ENCODE measurements around the gene RAPGEF2. TPM values are rescaled to one million over a fixed set of nuclear protein-coding genes. Genes with fewer than 3 reads are reported as not detected.
"Not testable (repeated sequence)": the region's sequence is repeated elsewhere in the genome, so short reads cannot be mapped to it uniquely, and the experiment has no call there.

The RAPGEF2 gene
- total and polyA plus RNA-seq, 5 donors = 10.6 to 38.6 (median 38.1) TPM

DNA sequence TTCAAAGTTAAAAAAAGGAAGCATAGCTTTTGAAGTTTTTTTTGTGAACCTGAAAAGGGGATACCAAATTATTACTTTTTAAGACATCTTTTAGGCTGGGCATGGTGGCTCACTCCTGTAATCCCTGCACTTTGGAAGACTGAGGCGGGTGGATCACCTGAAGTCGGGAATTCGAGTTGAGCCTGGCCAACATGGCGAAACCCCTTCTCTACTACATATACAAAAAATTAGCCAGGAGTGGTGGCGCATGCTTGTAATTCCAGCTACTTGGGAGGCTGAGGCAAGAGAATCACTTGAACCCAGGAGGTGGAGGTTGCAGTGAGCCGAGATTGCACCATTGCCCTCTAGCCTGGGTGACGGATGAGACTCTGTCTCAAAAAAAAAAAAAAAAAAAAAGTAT lies 10.5 kb downstream of the RAPGEF2 start:
- intact Hi-C loops (cut with DNase I); H3K27me3 ChIP-seq (ENCODE audit: control insufficient read depth, insufficient read depth); DNase-seq; H3K4me3 ChIP-seq (ENCODE audit: low read length); H3K4me1 ChIP-seq (ENCODE audit: control insufficient read depth, insufficient read depth, low read length); H3K9me3 ChIP-seq (ENCODE audit: control insufficient read depth, low read length); ATAC-seq; H3K27ac ChIP-seq (ENCODE audit: low read length): not testable (repeated sequence)
- 97% methylated on average over 7 of the region's 7 CpGs for WGBS

DNA sequence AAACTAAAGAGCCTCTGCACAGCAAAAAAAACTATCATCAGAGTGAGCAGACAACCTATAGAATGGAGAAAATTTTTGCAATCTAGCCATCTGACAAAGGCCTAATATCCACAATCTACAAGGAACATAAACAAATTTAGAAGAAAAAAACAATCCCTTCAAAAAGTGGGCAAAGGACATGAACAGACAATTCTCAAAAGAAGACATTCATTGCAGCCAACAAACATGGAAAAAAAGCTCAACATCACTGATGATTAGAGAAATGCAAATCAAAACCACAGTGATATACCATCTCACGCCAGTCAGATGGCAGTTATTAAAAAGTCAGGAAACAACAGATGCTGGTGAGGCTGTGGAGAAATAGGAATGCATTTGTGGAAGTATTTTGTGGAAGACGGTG lies 13.2 kb downstream of the RAPGEF2 start:
- DNase-seq; H3K4me1 ChIP-seq (ENCODE audit: control insufficient read depth, insufficient read depth, low read length); H3K27ac ChIP-seq (ENCODE audit: low read length); intact Hi-C loops (cut with DNase I); H3K27me3 ChIP-seq (ENCODE audit: control insufficient read depth, insufficient read depth); H3K9me3 ChIP-seq (ENCODE audit: control insufficient read depth, low read length); ATAC-seq; H3K4me3 ChIP-seq (ENCODE audit: low read length): not testable (repeated sequence)
- 94% methylated on average over 2 of the region's 2 CpGs for WGBS

DNA sequence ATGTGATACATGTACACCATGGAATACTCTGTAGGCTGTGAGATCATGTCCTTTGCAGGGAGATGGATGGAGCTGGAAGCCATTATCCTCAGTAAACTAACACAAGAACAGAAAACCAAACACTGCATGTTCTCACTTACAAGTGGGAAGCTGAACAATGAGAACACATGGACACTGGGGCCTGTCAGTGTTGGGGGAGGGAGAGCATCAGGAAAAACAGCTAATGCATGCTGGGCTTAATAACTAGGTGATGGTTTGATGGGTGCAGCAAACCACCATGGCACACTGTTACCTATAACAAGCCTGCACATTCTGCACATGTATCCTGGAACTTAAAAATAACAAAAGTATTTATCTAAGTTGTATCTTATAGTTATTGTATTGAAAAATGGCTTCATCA lies 13.8 kb downstream of the RAPGEF2 start:
- intact Hi-C loops (cut with DNase I); DNase-seq; H3K4me3 ChIP-seq (ENCODE audit: low read length); ATAC-seq; H3K27ac ChIP-seq (ENCODE audit: low read length); H3K4me1 ChIP-seq (ENCODE audit: control insufficient read depth, insufficient read depth, low read length); H3K9me3 ChIP-seq (ENCODE audit: control insufficient read depth, low read length); H3K27me3 ChIP-seq (ENCODE audit: control insufficient read depth, insufficient read depth): not testable (repeated sequence)

DNA sequence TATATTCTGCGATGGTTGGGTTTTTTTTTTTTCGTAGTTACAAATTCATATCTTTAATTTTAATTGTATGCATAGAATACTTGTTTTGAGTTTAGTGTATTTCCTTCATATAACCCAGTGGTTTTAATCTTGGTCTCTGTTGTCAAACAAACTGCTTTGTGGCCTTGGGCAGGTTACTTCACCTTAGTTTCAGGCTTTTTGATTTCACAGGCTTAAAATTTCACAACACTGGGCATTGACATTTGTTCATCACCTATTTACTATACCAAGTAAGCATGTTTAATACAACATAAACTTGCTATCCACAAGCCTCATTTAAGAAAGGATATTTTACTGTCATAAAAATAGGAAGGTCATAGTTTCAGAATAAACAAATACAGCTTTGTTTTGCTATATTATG lies 14.7 kb downstream of the RAPGEF2 start:
- no peaks in the 10 kb centered on the region for H3K9me3 ChIP-seq (ENCODE audit: control insufficient read depth, low read length)
- WGBS = 84% methylated on average over 2 of the region's 2 CpGs
- no peak overlapping the region for H3K4me3 ChIP-seq (ENCODE audit: low read length)
- H3K4me1 ChIP-seq (ENCODE audit: control insufficient read depth, insufficient read depth, low read length) = peaks cover 3% of the 10 kb centered on the region
- intact Hi-C loops (cut with DNase I) = no loop called here
- no peak for ATAC-seq
- no peaks in the 10 kb centered on the region for H3K27me3 ChIP-seq (ENCODE audit: control insufficient read depth, insufficient read depth)
- no peak for DNase-seq
- H3K27ac ChIP-seq (ENCODE audit: low read length) = no peak overlapping the region

DNA sequence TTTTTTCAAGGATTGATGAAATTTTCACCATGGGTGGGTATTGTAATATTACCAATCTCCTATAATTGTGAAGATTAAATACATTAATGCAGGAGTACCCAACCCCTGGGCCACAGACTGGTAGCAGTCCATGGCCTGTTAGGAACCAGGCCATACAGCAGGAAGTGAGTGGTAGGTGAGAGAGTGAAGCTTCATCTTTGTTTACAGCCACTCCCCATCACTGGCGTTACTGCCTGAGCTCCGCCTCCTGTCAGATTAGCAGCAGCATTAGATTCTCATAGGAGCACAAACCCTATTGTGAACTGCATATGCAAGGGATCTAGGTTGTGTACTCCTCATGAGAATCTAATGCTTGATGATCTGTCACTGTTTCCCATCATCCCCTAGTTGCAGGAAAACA lies 15.1 kb downstream of the RAPGEF2 start:
- Histone ChIP-seq H3K4me1 (ENCODE audit: control insufficient read depth, insufficient read depth, low read length) (peaks cover 3% of the 10 kb centered on the region), H3K4me3 (ENCODE audit: low read length) (no peak overlapping the region), H3K27ac (ENCODE audit: low read length) (no peak overlapping the region), H3K9me3 (ENCODE audit: control insufficient read depth, low read length) (no peaks in the 10 kb centered on the region), H3K27me3 (ENCODE audit: control insufficient read depth, insufficient read depth) (no peaks in the 10 kb centered on the region)
- 71% methylated on average over 2 of the region's 2 CpGs for WGBS
- DNase-seq (no peak), ATAC-seq (no peak)
- intact Hi-C loops (cut with DNase I) = no loop called here

DNA sequence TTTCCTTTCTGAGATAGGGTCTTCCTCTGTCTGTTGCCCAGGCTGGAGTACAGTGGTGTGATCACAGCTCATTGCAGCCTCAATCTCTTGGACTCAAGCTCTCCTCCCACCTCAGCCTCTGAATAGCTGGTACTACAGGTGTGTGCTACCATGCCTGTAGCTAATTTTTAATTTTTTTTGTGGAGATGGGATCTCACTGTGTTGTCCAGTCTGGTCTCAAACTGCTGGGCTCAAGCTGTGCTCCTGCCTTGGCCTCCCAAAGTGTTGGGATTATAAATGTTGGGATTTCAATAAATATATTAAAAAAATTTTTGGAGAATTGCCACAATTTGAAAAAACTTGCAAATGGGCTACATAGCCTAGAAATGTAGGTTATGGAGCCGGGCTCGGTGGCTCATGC lies 18.5 kb downstream of the RAPGEF2 start:
- Histone ChIP-seq H3K27me3 (ENCODE audit: control insufficient read depth, insufficient read depth) (no peaks in the 10 kb centered on the region), H3K4me3 (ENCODE audit: low read length) (no peak overlapping the region), H3K27ac (ENCODE audit: low read length) (no peak overlapping the region), H3K9me3 (ENCODE audit: control insufficient read depth, low read length) (no peaks in the 10 kb centered on the region), H3K4me1 (ENCODE audit: control insufficient read depth, insufficient read depth, low read length) (peaks cover 3% of the 10 kb centered on the region)
- DNase-seq (no peak), ATAC-seq (no peak)
- intact Hi-C loops (cut with DNase I) = no loop called here
- 100% methylated on average over 2 of the region's 2 CpGs for WGBS

DNA sequence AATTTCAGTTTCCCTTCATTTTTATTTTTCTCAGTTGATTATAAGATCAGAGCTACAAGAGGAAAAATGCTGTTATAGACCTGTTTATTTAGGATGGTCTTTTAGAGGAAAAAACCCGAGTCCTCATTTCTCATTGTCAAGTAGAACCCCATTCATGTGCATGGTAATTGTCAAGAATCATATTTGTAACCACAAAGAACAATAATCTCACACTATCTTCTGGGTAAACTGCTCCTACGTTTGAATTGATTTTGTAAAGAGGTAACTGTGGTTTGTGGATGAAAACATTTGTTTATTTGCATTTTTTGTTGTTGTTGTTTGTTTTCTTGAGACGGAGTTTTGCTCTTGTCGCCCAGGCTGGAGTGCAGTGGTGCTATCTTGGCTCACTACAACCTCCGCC lies 23.8 kb downstream of the RAPGEF2 start:
- DNase-seq (no peak), ATAC-seq (no peak)
- Histone ChIP-seq H3K27me3 (ENCODE audit: control insufficient read depth, insufficient read depth) (no peaks in the 10 kb centered on the region), H3K9me3 (ENCODE audit: control insufficient read depth, low read length) (no peaks in the 10 kb centered on the region), H3K4me1 (ENCODE audit: control insufficient read depth, insufficient read depth, low read length) (no peaks in the 10 kb centered on the region), H3K27ac (ENCODE audit: low read length) (no peak overlapping the region), H3K4me3 (ENCODE audit: low read length) (no peak overlapping the region)
- intact Hi-C loops (cut with DNase I) = no loop called here
- WGBS = 90% methylated on average over 5 of the region's 5 CpGs

DNA sequence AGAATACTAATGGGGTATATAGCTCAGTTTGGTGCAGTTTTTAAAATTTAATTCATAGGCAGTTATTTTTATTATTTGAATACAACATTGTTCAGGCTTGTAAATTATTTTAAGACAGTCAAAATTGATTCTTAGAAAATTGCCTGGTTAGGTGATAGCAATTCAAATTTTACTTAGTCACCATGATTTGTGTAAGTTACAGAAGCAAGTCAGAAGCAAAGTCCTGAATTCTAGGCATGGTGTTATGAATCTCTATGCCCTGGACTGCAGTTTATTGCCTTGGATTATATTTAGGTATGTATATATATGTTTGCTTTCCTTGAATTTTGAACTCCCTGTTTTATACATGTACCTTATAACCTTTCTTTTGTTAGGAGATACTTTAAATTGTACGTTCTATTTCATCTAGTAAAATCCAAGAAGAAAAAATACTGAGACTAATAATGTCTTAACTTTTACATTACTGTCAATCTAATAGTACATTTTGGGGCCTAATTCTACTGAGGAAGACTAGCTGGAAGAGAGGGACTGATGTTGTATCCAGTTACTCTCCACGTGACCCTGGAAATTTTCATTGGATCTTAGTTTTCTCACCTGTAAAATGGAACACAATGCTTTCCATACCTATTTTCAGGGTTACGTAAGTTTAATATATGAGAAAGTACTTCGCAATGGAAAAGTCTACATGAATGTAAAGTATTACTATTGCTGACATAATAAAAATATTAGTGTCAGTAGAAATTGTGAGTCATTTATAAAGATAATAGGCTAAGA lies 25.1 kb downstream of the RAPGEF2 start:
- no peaks in the 10 kb centered on the region for H3K27me3 ChIP-seq (ENCODE audit: control insufficient read depth, insufficient read depth)
- ATAC-seq = no peak
- no peak overlapping the region for H3K27ac ChIP-seq (ENCODE audit: low read length)
- 88% methylated on average over 4 of the region's 4 CpGs for WGBS
- no peaks in the 10 kb centered on the region for H3K4me1 ChIP-seq (ENCODE audit: control insufficient read depth, insufficient read depth, low read length)
- intact Hi-C loops (cut with DNase I) = no loop called here
- no peak for DNase-seq
- no peak overlapping the region for H3K4me3 ChIP-seq (ENCODE audit: low read length)
- H3K9me3 ChIP-seq (ENCODE audit: control insufficient read depth, low read length) = no peaks in the 10 kb centered on the region

DNA sequence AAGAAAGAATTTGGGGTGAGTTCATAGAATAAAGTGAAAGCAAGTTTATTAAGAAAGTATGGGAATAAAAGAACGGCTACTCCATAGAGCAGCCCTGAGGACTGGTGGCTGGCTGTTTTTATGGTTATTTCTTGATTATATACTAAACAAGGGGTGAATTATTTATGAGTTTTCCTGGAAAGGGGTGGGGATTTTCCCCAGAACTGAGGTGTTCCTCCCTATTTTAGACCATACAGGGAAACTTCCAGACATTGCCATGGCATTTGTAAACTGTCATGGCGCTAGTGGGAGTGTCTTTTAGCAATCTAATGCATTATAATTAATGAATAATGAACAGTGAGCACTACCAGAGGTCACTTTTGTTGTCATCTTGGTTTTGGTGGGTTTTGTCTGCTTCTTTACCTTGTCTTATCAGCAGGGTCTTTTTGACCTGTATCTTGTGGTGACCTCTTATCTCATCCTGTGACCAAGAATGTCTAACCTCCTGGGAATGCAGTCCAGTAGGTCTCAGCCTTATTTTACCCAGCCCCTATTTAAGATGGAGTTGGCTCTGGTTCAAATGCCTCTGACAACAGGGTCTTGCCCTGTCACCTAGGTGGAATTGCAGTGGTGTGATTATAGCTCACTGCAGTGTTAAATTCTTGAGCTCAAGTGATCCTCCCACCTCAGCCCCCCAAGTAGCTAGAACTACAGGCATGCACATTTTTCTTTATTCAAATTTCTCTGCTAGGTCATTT lies 27.1 kb downstream of the RAPGEF2 start:
- 87% methylated on average over 2 of the region's 2 CpGs for WGBS
- Histone ChIP-seq H3K27ac (ENCODE audit: low read length) (no peak overlapping the region), H3K4me3 (ENCODE audit: low read length) (no peak overlapping the region), H3K9me3 (ENCODE audit: control insufficient read depth, low read length) (no peaks in the 10 kb centered on the region), H3K27me3 (ENCODE audit: control insufficient read depth, insufficient read depth) (no peaks in the 10 kb centered on the region), H3K4me1 (ENCODE audit: control insufficient read depth, insufficient read depth, low read length) (no peaks in the 10 kb centered on the region)
- intact Hi-C loops (cut with DNase I) = no loop called here
- DNase-seq = no peak
- no peak for ATAC-seq

- H3K4me3 ChIP-seq (ENCODE audit: low read length) = no peak overlapping the region
- H3K9me3 ChIP-seq (ENCODE audit: control insufficient read depth, low read length) = no peaks in the 10 kb centered on the region
- H3K4me1 ChIP-seq (ENCODE audit: control insufficient read depth, insufficient read depth, low read length) = no peaks in the 10 kb centered on the region
- 83% methylated on average over 6 of the region's 6 CpGs for WGBS
- H3K27me3 ChIP-seq (ENCODE audit: control insufficient read depth, insufficient read depth) = no peaks in the 10 kb centered on the region
- no peak overlapping the region for H3K27ac ChIP-seq (ENCODE audit: low read length)
- intact Hi-C loops (cut with DNase I) = no loop called here
- no peak for ATAC-seq
- no peak for DNase-seq
Measured at GRCh38 chr4:159131564-159131963, 28.7 kb downstream of the RAPGEF2 start.

DNA sequence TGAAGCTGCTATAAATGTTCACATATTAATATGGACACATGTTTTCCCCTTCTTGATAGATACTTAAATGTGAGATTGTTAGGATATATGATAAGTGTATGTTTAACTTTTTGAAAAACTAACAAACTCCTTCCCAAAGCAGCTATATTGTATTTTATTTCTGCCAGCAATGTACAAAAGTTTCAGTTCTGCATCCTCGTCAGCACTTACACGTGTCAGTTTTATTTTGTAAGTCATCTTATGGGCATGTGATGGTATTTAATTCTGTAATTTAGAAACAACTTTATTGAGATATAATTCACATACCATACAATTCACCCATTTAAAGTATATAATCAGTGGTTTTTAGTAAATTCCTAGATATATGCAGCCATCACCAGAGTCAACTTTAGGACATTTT lies 31.6 kb downstream of the RAPGEF2 start:
- H3K9me3 ChIP-seq (ENCODE audit: control insufficient read depth, low read length) = no peaks in the 10 kb centered on the region
- DNase-seq (no peak), ATAC-seq (no peak)
- no peak overlapping the region for H3K27ac ChIP-seq (ENCODE audit: low read length)
- no peak overlapping the region for H3K4me3 ChIP-seq (ENCODE audit: low read length)
- H3K27me3 ChIP-seq (ENCODE audit: control insufficient read depth, insufficient read depth) = no peaks in the 10 kb centered on the region
- WGBS = 80% methylated on average over 2 of the region's 2 CpGs
- intact Hi-C loops (cut with DNase I) = no loop called here
- H3K4me1 ChIP-seq (ENCODE audit: control insufficient read depth, insufficient read depth, low read length) = peaks cover 5% of the 10 kb centered on the region
